GM12878 (cell line): ENCODE data around the gene KIFC1. TPM values are rescaled to one million over a fixed set of nuclear protein-coding genes. Genes with fewer than 3 reads are reported as not detected.

ENCODE experiments used
- ATAC-seq: fragments of 200-7000 bp; cut with Tn5 transposase; 3 replicates; pipeline ENCODE4 v1.9.1; 2020; ENCODE audit warnings: mild to moderate bottlenecking, moderate library complexity
- BruUV-seq: library from RNA; stranded (reverse); fragments of 400-500 nt; replicated peaks from 2 replicates; lab custom pipeline; 2021; lab: Mats Ljungman, UMichigan
- CTCF ChIA-PET: fragments of 300-600 bp; sonication (Branson Sonifier 250); formaldehyde crosslinking; extraction: SDS; loops from one replicate; lab custom pipeline; 2021; ENCODE audit warnings: inconsistent platforms; lab: Yijun Ruan, JAX
- POLR2A ChIA-PET: fragments of 350-600 bp; formaldehyde crosslinking; extraction: SDS; loops from one replicate; lab custom pipeline; 2021; ENCODE audit warnings: inconsistent platforms; lab: Charles Lee
- RAD21 ChIA-PET: fragments of 300-600 bp; sonication (Branson Sonifier 250); formaldehyde crosslinking; loops from one replicate; lab custom pipeline; 2023; ENCODE audit warnings: antibody characterized with exemption; ENCODE audit not compliant: unreplicated experiment; lab: Charles Lee
- SMC1A ChIA-PET: fragments of 300-600 bp; sonication (Branson Sonifier 250); formaldehyde crosslinking; loops from one replicate; lab custom pipeline; 2023; ENCODE audit not compliant: unreplicated experiment, uncharacterized antibody; lab: Charles Lee
- DNase-seq: peaks from one replicate; pipeline ENCODE4 v3.0.0-alpha.2; 2011; ENCODE audit warnings: low read depth, low spot score
- FAIRE-seq: peaks from 3 replicates; lab custom pipeline; 2011; peaks lifted over from hg19 to GRCh38; lab: Jason Lieb, UNC
- H2AFZ ChIP-seq: 2 replicates; pipeline ENCODE4 v1.6.0; 2011; ENCODE audit warnings: low read depth, low read length, control low read depth; ENCODE audit not compliant: control insufficient read depth
- H3K27ac ChIP-seq: 2 replicates; pipeline ENCODE4 v1.5.1; 2011; ENCODE audit warnings: control low read depth; ENCODE audit not compliant: control insufficient read depth, insufficient read depth
- H3K27me3 ChIP-seq, 2 experiments: replicated peaks in 1 of 2; 2 replicates each; pipeline versions ENCODE4 v1.6.0 to v1.6.1; 2011; ENCODE audit warnings: low read length in 1 of 2; ENCODE audit not compliant: control insufficient read depth in 2 of 2, insufficient read depth in 2 of 2
- H3K36me3 ChIP-seq, 2 experiments: 2 replicates each; pipeline ENCODE4 v1.5.1; 2011; ENCODE audit warnings: low read length in 1 of 2; ENCODE audit not compliant: control insufficient read depth in 2 of 2, insufficient read depth in 2 of 2
- H3K4me1 ChIP-seq: 2 replicates; pipeline ENCODE4 v1.6.1; 2011; ENCODE audit warnings: mild to moderate bottlenecking, low read length, moderate library complexity, mixed read lengths; ENCODE audit not compliant: control insufficient read depth, insufficient read depth
- H3K4me2 ChIP-seq: 2 replicates; pipeline ENCODE4 v1.6.0; 2011; ENCODE audit warnings: control low read depth; ENCODE audit not compliant: control insufficient read depth, insufficient read depth
- H3K4me3 ChIP-seq: fragments of 200-600 bp; sonication (generic); 2 replicates; pipeline ENCODE4 v1.5.1; 2016
- H3K79me2 ChIP-seq: 2 replicates; pipeline ENCODE4 v1.6.0; 2011; ENCODE audit warnings: low read length; ENCODE audit not compliant: control insufficient read depth, insufficient read depth
- H3K9ac ChIP-seq: 2 replicates; pipeline ENCODE4 v1.8.0; 2011; ENCODE audit warnings: low read length, control low read depth, mixed read lengths; ENCODE audit not compliant: control insufficient read depth, insufficient read depth
- H3K9me3 ChIP-seq: replicated peaks from 3 replicates; pipeline ENCODE4 v1.5.1; 2011; ENCODE audit warnings: mild to moderate bottlenecking, low read length; ENCODE audit not compliant: control insufficient read depth, insufficient read depth
- H4K20me1 ChIP-seq: 2 replicates; pipeline ENCODE4 v1.6.0; 2011; ENCODE audit not compliant: control insufficient read depth, insufficient read depth
- CHD1 ChIP-seq: IDR thresholded peaks from 2 replicates; pipeline ENCODE4 v1.6.1; 2012; ENCODE audit warnings: low read depth, low read length, improper control_type of control experiment
- ESRRA ChIP-seq: IDR thresholded peaks from 2 replicates; pipeline ENCODE4 v1.6.1; 2012; ENCODE audit warnings: mild to moderate bottlenecking, low read length, improper control_type of control experiment
- ETV6 ChIP-seq, 2 experiments: fragments of 450-650 bp in 1 of 2; IDR thresholded peaks in 1 of 2; conservative IDR thresholded peaks in 1 of 2; 2 replicates each; pipeline ENCODE4 v1.6.1; 2014; ENCODE audit warnings: antibody characterized with exemption in 1 of 2, borderline replicate concordance in 1 of 2, low read depth in 1 of 2, mild to moderate bottlenecking in 1 of 2, moderate library complexity in 1 of 2
- FOS ChIP-seq: IDR thresholded peaks from 3 replicates; pipeline ENCODE4 v1.6.1; 2011; ENCODE audit warnings: borderline replicate concordance; ENCODE audit not compliant: insufficient read length; ENCODE audit errors: extremely low read depth
- HCFC1 ChIP-seq: fragments of 150-350 bp; IDR thresholded peaks from 2 replicates; pipeline ENCODE4 v1.6.1; 2014; ENCODE audit warnings: low read length
- MEF2A ChIP-seq: IDR thresholded peaks from 2 replicates; pipeline ENCODE4 v1.6.1; 2011; ENCODE audit warnings: low read depth, mild to moderate bottlenecking, low read length, moderate library complexity; ENCODE audit not compliant: insufficient read depth
- MYB ChIP-seq: fragments of 150-350 bp; IDR thresholded peaks from 2 replicates; pipeline ENCODE4 v1.6.1; 2014; ENCODE audit warnings: mild to moderate bottlenecking, low read depth, low read length, borderline replicate concordance
- NBN ChIP-seq: fragments of 450-650 bp; IDR thresholded peaks from 2 replicates; pipeline ENCODE4 v1.6.1; 2016
- PML ChIP-seq: IDR thresholded peaks from 2 replicates; pipeline ENCODE4 v1.6.1; 2012; ENCODE audit warnings: low read length, inconsistent platforms
- POU2F2 ChIP-seq: IDR thresholded peaks from 3 replicates; pipeline ENCODE4 v1.6.1; 2011; ENCODE audit warnings: low read depth, mild to moderate bottlenecking, low read length, borderline replicate concordance
- SMARCA5 ChIP-seq: fragments of 450-650 bp; IDR thresholded peaks from 2 replicates; pipeline ENCODE4 v1.6.1; 2017; ENCODE audit warnings: mild to moderate bottlenecking
- ZBTB33 ChIP-seq: fragments of 450-650 bp; IDR thresholded peaks from 2 replicates; pipeline ENCODE4 v1.6.1; 2017; ENCODE audit warnings: mild to moderate bottlenecking
- WGBS: methylation state at CpG from one replicate; pipeline ENCODE4 v1.1.6; 2016; ENCODE audit warnings: low lambda C conversion rate; ENCODE audit not compliant: insufficient replicate concordance, insufficient coverage; ENCODE audit errors: missing lambda C conversion rate; 5-methylcytosine and 5-hydroxymethylcytosine counted together
- in situ Hi-C: fragments of 300-500 bp; cut with MboI; formaldehyde crosslinking; loops from 9 replicates; pipeline ENCODE4 v1.14.3; 2018; ENCODE audit warnings: mixed read lengths
- intact Hi-C: fragments of 100-400 bp; cut with micrococcal nuclease; formaldehyde crosslinking; loops from one replicate; pipeline ENCODE4 v1.14.2; 2022; ENCODE audit not compliant: unreplicated experiment
- polyA plus RNA-seq, 11 experiments: library from polyadenylated mRNA; depleted of rRNA in 4 of 11; unstranded in 6 of 11; stranded (reverse) in 5 of 11; fragments of >200 nt; fragmentation: Nextera tagmentation in 4 of 11; fragmentation: Illumina TruSeq in 1 of 11; extraction: Ambion mirVana in 4 of 11; extraction: Trizol in 1 of 11; gene quantifications; 1 replicate in 1 of 11; 2 replicates in 10 of 11; pipeline versions ENCODE4 v1.2.1 to v1.2.3, GENCODE V29; 2011 to 2016; ENCODE audit warnings: inconsistent platforms in 2 of 11, missing spikeins in 2 of 11, low read depth in 1 of 11
- total RNA-seq, 4 experiments: library from RNA; depleted of rRNA in 3 of 4; stranded (reverse); fragments of >200 nt in 3 of 4; fragmentation: Illumina TruSeq in 1 of 4; extraction: Trizol in 1 of 4; gene quantifications; 2 replicates each; pipeline versions ENCODE4 v1.2.1 to v1.2.3, GENCODE V29; 2013 to 2021

The KIFC1 gene
- total and polyA plus RNA-seq, 10 of the 15 experiments (the other 5 are each of a cell fraction or from before 2014, with no cell fraction given), result 1.8 to 87.4 (median 54.4) TPM

- ChIA-PET SMC1A (interaction anchor here (1.0 kb wide), 1 partner anchor 19 kb away, joined by 3 read pairs; no protein-coding TSS in a partner anchor), POLR2A (no interaction called here), RAD21 (no interaction called here), CTCF (no interaction called here)
- Histone ChIP-seq H3K4me1 (peaks cover 1% of the 10 kb centered on the region), H3K9me3 (no peaks in the 10 kb centered on the region), H3K36me3 (peaks cover 0 to 3% of the 10 kb centered on the region in 2 experiments; a peak in 3 of 4 replicates), H3K27me3 (no peaks in the 10 kb centered on the region), H4K20me1 (no peaks in the 10 kb centered on the region), H2AFZ (no peak overlapping the region), H3K27ac (no peak overlapping the region), H3K79me2 (no peaks in the 10 kb centered on the region; the same call in 1 of the 2 replicates), H3K4me2 (no peak overlapping the region), H3K4me3 (no peak overlapping the region), H3K9ac (no peak overlapping the region)
- ATAC-seq, result no peak
- 91% methylated on average over 15 of the region's 18 CpGs for WGBS
- no peak for FAIRE-seq
- TF ChIP-seq ETV6 (conservative IDR thresholded peaks at IDR 0.05 in 1 of 2, IDR thresholded peaks at IDR 0.05 in 1 of 2; ENCODE audit: borderline replicate concordance in 1 of 2, low read depth in 1 of 2) (no peak), NBN (no peak), ZBTB33 (no peak), SMARCA5 (no peak), MYB (no peak), HCFC1 (no peak), CHD1 (no peak), PML (no peak), FOS (no peak), ESRRA (no peak), MEF2A (no peak), POU2F2 (no peak)
- in situ Hi-C loops (no loop called here), intact Hi-C loops (no loop called here)
- DNase-seq, result no peak
- BruUV-seq, result no TSS peak
Measured at GRCh38 chr6:33437666-33438065, 46.0 kb downstream of the KIFC1 start.
